HG03558 (cell line): ENCODE measurements around the gene TCF12.
"Not testable (repeated sequence)": the region's sequence is repeated elsewhere in the genome, so short reads cannot be mapped to it uniquely, and the experiment has no call there.

Experiments
- ATAC-seq: cut with Tn5 transposase; IDR thresholded peaks from one replicate; pipeline ENCODE4 v1.9.1; 2021; ENCODE audit warnings: moderate number of reproducible peaks; ENCODE audit not compliant: unreplicated experiment; ENCODE audit errors: extremely low read depth

Gene TCF12

GRCh38 chr15:56913670-56914069 lies 4.8 kb upstream of the TCF12 start:
- no peak for ATAC-seq

- no peak for ATAC-seq
These were observed 2.6 kb upstream of the TCF12 start for GRCh38 chr15:56915888-56916287.

- ATAC-seq = no peak
These were observed 1.5 kb upstream of the TCF12 start for GRCh38 chr15:56916825-56917477.

- ATAC-seq = no peak
These were observed 795 bp upstream of the TCF12 start for GRCh38 chr15:56917652-56918045.

GRCh38 chr15:56919031-56919608 lies 676 bp downstream of the TCF12 start:
- ATAC-seq = no peak

- no peak for ATAC-seq
These were observed 1.3 kb downstream of the TCF12 start for GRCh38 chr15:56919609-56920366.

GRCh38 chr15:56920367-56920627 lies 1.9 kb downstream of the TCF12 start:
- no peak for ATAC-seq

- ATAC-seq = no peak
These were observed 4.7 kb downstream of the TCF12 start for GRCh38 chr15:56923174-56923591.

GRCh38 chr15:56927816-56928215 lies 9.4 kb downstream of the TCF12 start:
- no peak for ATAC-seq

GRCh38 chr15:56929399-56929798 lies 11.0 kb downstream of the TCF12 start:
- no peak for ATAC-seq

GRCh38 chr15:56929933-56930332 lies 11.5 kb downstream of the TCF12 start:
- no peak for ATAC-seq

- no peak for ATAC-seq
These were observed 12.3 kb downstream of the TCF12 start for GRCh38 chr15:56930669-56931313.

GRCh38 chr15:56931639-56932508 lies 13.4 kb downstream of the TCF12 start:
- no peak for ATAC-seq

- ATAC-seq = not testable (repeated sequence)
These were observed 14.0 kb downstream of the TCF12 start for GRCh38 chr15:56932509-56932868.

- no peak for ATAC-seq
These were observed 15.0 kb downstream of the TCF12 start for GRCh38 chr15:56933410-56933809.

GRCh38 chr15:56933811-56934210 lies 15.4 kb downstream of the TCF12 start:
- ATAC-seq = no peak

GRCh38 chr15:56934269-56934668 lies 15.8 kb downstream of the TCF12 start:
- no peak for ATAC-seq

GRCh38 chr15:56936929-56937328 lies 18.5 kb downstream of the TCF12 start:
- no peak for ATAC-seq

GRCh38 chr15:56939257-56939656 lies 20.8 kb downstream of the TCF12 start:
- no peak for ATAC-seq

GRCh38 chr15:56940388-56940787 lies 21.9 kb downstream of the TCF12 start:
- no peak for ATAC-seq
